A549 (cell line): Measurements from ENCODE around the gene CELF4. TPM values are rescaled to one million over a fixed set of nuclear protein-coding genes. Genes with fewer than 3 reads are reported as not detected.

ENCODE experiments used
- ATAC-seq, 2 experiments: fragments of 200-7000 bp in 1 of 2; fragments of >200 bp in 1 of 2; cut with Nextera tagmentation in 1 of 2; cut with Tn5 transposase in 1 of 2; 3 replicates each; pipeline versions ENCODE4 v1.8.0 to v1.9.1; 2018 to 2020; ENCODE audit warnings: mild to moderate bottlenecking in 1 of 2, moderate library complexity in 1 of 2
- CTCF ChIA-PET: fragments of 300-600 bp; sonication (Branson Sonifier 250); formaldehyde crosslinking; extraction: SDS; loops from one replicate; lab custom pipeline; 2021; ENCODE audit warnings: antibody characterized with exemption, inconsistent platforms; lab: Yijun Ruan, JAX
- POLR2A ChIA-PET: fragments of 350-600 bp; formaldehyde crosslinking; extraction: SDS; loops from one replicate; lab custom pipeline; 2021; ENCODE audit warnings: antibody characterized with exemption, inconsistent platforms; lab: Yijun Ruan, JAX
- DNase-seq, 2 experiments: peaks; one replicate each; pipeline versions ENCODE4 v3.0.0 to v3.0.0-alpha.2; 2011 to 2016; ENCODE audit warnings: low read depth in 1 of 2, low spot score in 1 of 2
- FAIRE-seq: peaks from 2 replicates; lab custom pipeline; 2011; peaks lifted over from hg19 to GRCh38; lab: Jason Lieb, UNC
- H3K27ac ChIP-seq, 2 experiments: fragments of >200 bp; sonication (Bioruptor Twin); formaldehyde crosslinking; 3 replicates each; pipeline ENCODE4 v1.5.1; 2016 to 2017
- H3K4me1 ChIP-seq: fragments of >200 bp; sonication (Bioruptor Twin); formaldehyde crosslinking; 3 replicates; pipeline ENCODE4 v1.6.1; 2016
- H3K4me2 ChIP-seq: fragments of >200 bp; sonication (Bioruptor Twin); formaldehyde crosslinking; 3 replicates; pipeline ENCODE4 v1.6.1; 2016
- H3K4me3 ChIP-seq: fragments of >200 bp; sonication (Bioruptor Twin); formaldehyde crosslinking; 3 replicates; pipeline ENCODE4 v1.5.1; 2016
- H3K9me3 ChIP-seq: fragments of >200 bp; sonication (Bioruptor Twin); formaldehyde crosslinking; 3 replicates; pipeline ENCODE4 v1.6.1; 2016
- CBX2 ChIP-seq: fragments of 200-600 bp; sonication (generic); IDR thresholded peaks from 2 replicates; pipeline ENCODE4 v1.6.1; 2016; ENCODE audit warnings: low read depth, mild to moderate bottlenecking, borderline replicate concordance
- CBX8 ChIP-seq: fragments of 200-600 bp; sonication (generic); IDR thresholded peaks from 2 replicates; pipeline ENCODE4 v1.6.1; 2016
- CHD2 ChIP-seq: fragments of 150-350 bp; IDR thresholded peaks from 2 replicates; pipeline ENCODE4 v1.6.1; 2014; ENCODE audit warnings: low read length; ENCODE audit not compliant: partially characterized antibody
- CHD4 ChIP-seq: fragments of 200-600 bp; sonication (generic); IDR thresholded peaks from 2 replicates; pipeline ENCODE4 v1.6.1; 2016; ENCODE audit warnings: antibody characterized with exemption, mild to moderate bottlenecking, borderline replicate concordance
- CTCF ChIP-seq: fragments of >200 bp; sonication (Bioruptor Twin); formaldehyde crosslinking; IDR thresholded peaks from 3 replicates; pipeline ENCODE4 v1.5.1; 2016
- EHMT2 ChIP-seq: fragments of 200-600 bp; sonication (generic); IDR thresholded peaks from 2 replicates; pipeline ENCODE4 v1.6.1; 2016; ENCODE audit warnings: antibody characterized with exemption, low read depth, mild to moderate bottlenecking, moderate library complexity
- ELK1 ChIP-seq: fragments of 150-350 bp; IDR thresholded peaks from 2 replicates; pipeline ENCODE4 v1.6.1; 2014; ENCODE audit warnings: low read depth, mild to moderate bottlenecking, low read length
- EP300 ChIP-seq, 2 experiments: fragments of >200 bp; sonication (Bioruptor Twin); formaldehyde crosslinking; IDR thresholded peaks; 2 replicates in 1 of 2; 3 replicates in 1 of 2; pipeline ENCODE4 v1.6.1; 2016 to 2017
- ESRRA ChIP-seq: fragments of 150-350 bp; IDR thresholded peaks from 2 replicates; pipeline ENCODE4 v1.6.1; 2014; ENCODE audit warnings: mild to moderate bottlenecking, low read length, borderline replicate concordance
- FOSB ChIP-seq: fragments of 250-450 bp; sonication (Bioruptor Pico); IDR thresholded peaks from 2 replicates; pipeline ENCODE4 v1.5.0; 2020; ENCODE audit warnings: mild to moderate bottlenecking, moderate library complexity
- FOSL2 ChIP-seq, 2 experiments: fragments of 450-650 bp in 1 of 2; fragments of >200 bp in 1 of 2; sonication (Bioruptor Twin) in 1 of 2; formaldehyde crosslinking; IDR thresholded peaks; 2 replicates each; pipeline versions ENCODE4 v1.5.0 to v1.6.1; 2016 to 2020; ENCODE audit warnings: mild to moderate bottlenecking in 1 of 2, moderate library complexity in 1 of 2
- HOXB13 ChIP-seq: fragments of 250-450 bp; sonication (Bioruptor Pico); IDR thresholded peaks from 2 replicates; pipeline ENCODE4 v1.5.0; 2020; ENCODE audit warnings: low read depth, mild to moderate bottlenecking, moderate library complexity
- HOXB5 ChIP-seq: fragments of 250-450 bp; sonication (Bioruptor Pico); IDR thresholded peaks from 2 replicates; pipeline ENCODE4 v1.5.0; 2020; ENCODE audit warnings: mild to moderate bottlenecking, moderate library complexity
- KDM1A ChIP-seq: fragments of 200-600 bp; sonication (generic); IDR thresholded peaks from 2 replicates; pipeline ENCODE4 v1.6.1; 2016; ENCODE audit warnings: low read depth, mild to moderate bottlenecking
- KDM5A ChIP-seq: fragments of 200-600 bp; sonication (generic); IDR thresholded peaks from 2 replicates; pipeline ENCODE4 v1.6.1; 2016; ENCODE audit warnings: antibody characterized with exemption, mild to moderate bottlenecking
- MAFK ChIP-seq: fragments of 450-650 bp; IDR thresholded peaks from 2 replicates; pipeline ENCODE4 v1.6.1; 2014; ENCODE audit not compliant: partially characterized antibody
- MAZ ChIP-seq: fragments of 150-350 bp; IDR thresholded peaks from 2 replicates; pipeline ENCODE4 v1.6.1; 2014; ENCODE audit warnings: antibody characterized with exemption, low read depth, low read length, borderline replicate concordance
- MYC ChIP-seq: IDR thresholded peaks from 2 replicates; pipeline ENCODE4 v1.6.1; 2012; ENCODE audit warnings: mild to moderate bottlenecking, inconsistent platforms, low read length, improper control_type of control experiment, borderline replicate concordance
- NFE2L2 ChIP-seq: fragments of 150-350 bp; conservative IDR thresholded peaks from 2 replicates; pipeline ENCODE4 v1.6.1; 2014; ENCODE audit warnings: low read length
- NPAS2 ChIP-seq: fragments of 250-450 bp; sonication (Bioruptor Pico); IDR thresholded peaks from 2 replicates; pipeline ENCODE4 v1.8.0; 2022; ENCODE audit warnings: mild to moderate bottlenecking, moderate library complexity, borderline replicate concordance
- NR3C1 ChIP-seq: fragments of >200 bp; sonication (Bioruptor Twin); formaldehyde crosslinking; IDR thresholded peaks from 3 replicates; pipeline ENCODE4 v1.6.1; 2017
- POLR2AphosphoS2 ChIP-seq: conservative IDR thresholded peaks from 2 replicates; pipeline ENCODE4 v1.6.1; 2012; ENCODE audit warnings: low read length, improper control_type of control experiment, inconsistent platforms
- RCOR1 ChIP-seq: fragments of 150-350 bp; IDR thresholded peaks from 2 replicates; pipeline ENCODE4 v1.6.1; 2014; ENCODE audit warnings: antibody characterized with exemption, low read length, low read depth
- RFX5 ChIP-seq: fragments of 450-650 bp; IDR thresholded peaks from 2 replicates; pipeline ENCODE4 v1.7.1; 2014; ENCODE audit warnings: antibody characterized with exemption, mild to moderate bottlenecking, moderate library complexity
- SMC3 ChIP-seq: fragments of >200 bp; sonication (Bioruptor Twin); formaldehyde crosslinking; IDR thresholded peaks from 3 replicates; pipeline ENCODE4 v1.6.1; 2018; ENCODE audit warnings: inconsistent platforms
- TFCP2L1 ChIP-seq: fragments of 250-450 bp; sonication (Bioruptor Pico); IDR thresholded peaks from 2 replicates; pipeline ENCODE4 v1.5.0; 2021; ENCODE audit warnings: mild to moderate bottlenecking
- ZSCAN20 ChIP-seq: fragments of 250-450 bp; sonication (Bioruptor Pico); IDR thresholded peaks from 2 replicates; pipeline ENCODE4 v1.8.0; 2022; ENCODE audit warnings: mild to moderate bottlenecking, moderate library complexity
- WGBS: methylation state at CpG from one replicate; pipeline ENCODE4 v1.1.6; 2017; ENCODE audit errors: missing lambda C conversion rate; 5-methylcytosine and 5-hydroxymethylcytosine counted together
- polyA plus RNA-seq, 4 experiments: library from polyadenylated mRNA; depleted of rRNA in 3 of 4; stranded (reverse); fragments of >200 nt; fragmentation: RNase III in 1 of 4; extraction: RNeasy Plus Mini Kit Qiagen cat#74134 plus additional on column Dnase treatment in 1 of 4; gene quantifications; 2 replicates in 3 of 4; 3 replicates in 1 of 4; pipeline ENCODE4 v1.2.3, GENCODE V29; 2011 to 2017
- TF ChIP-seq, protein P1 (sequence below): IDR thresholded peaks from 2 replicates; pipeline ENCODE4 v1.6.1; 2012
- TF ChIP-seq, protein P2 (sequence below): IDR thresholded peaks from 2 replicates; pipeline ENCODE4 v1.6.1; 2012; ENCODE audit warnings: low read depth, borderline replicate concordance
- TF ChIP-seq, protein P3 (sequence below): fragments of 450-650 bp; IDR thresholded peaks from 2 replicates; pipeline ENCODE4 v1.6.1; 2014; ENCODE audit warnings: antibody characterized with exemption

Gene CELF4
- polyA plus RNA-seq, 2 of the 4 experiments (the other 2 are of a cell fraction), result 0.08 TPM; not detected in 1

DNA sequence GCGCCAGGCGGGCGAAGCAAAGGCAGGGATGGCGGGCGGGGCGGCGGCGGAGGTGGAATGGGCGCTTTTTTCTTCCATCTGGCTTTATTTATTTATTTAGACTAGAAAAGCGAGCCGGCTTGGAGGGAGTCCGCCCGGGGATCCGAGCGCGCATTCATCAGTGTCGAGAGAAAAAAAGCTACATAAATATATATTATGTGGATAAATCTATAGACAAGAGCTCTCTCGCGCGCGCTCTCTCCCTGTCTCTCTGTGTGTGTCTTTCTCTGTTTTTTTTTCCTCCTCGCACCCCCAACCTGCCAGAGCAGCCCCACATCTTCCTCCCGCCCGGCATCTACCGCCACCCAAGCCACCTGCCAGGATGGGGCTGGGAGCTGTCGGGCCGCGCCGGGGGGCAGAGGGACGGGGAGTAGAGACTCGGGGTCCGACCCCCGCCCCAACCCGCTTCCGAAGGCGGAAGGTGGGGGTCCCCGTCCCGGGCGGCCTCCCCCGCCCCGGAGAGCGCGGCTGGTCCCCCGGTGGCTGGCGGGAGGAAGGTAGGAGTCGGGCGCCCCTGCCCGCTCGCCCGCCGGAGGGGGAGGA lies 972 bp upstream of the CELF4 start:
- FAIRE-seq (no peak), ATAC-seq (no peak), DNase-seq (no peak)
- Histone ChIP-seq H3K4me1 (peaks cover 9% of the 10 kb centered on the region; the same call in 1 of the 3 replicates), H3K27ac (no peak overlapping the region), H3K9me3 (no peaks in the 10 kb centered on the region), H3K4me2 (peak overlapping the region; percentile 87), H3K4me3 (peak overlapping the region; percentile 41)
- ChIA-PET CTCF (no interaction called here), POLR2A (no interaction called here)
- no peak for TF ChIP-seq CBX8
- TF ChIP-seq, protein P1, sequence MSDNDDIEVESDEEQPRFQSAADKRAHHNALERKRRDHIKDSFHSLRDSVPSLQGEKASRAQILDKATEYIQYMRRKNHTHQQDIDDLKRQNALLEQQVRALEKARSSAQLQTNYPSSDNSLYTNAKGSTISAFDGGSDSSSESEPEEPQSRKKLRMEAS, result no peak
- TF ChIP-seq NR3C1, result no peak
- no peak for TF ChIP-seq ZSCAN20 (CRISPR knock-in tag)
- no peak for TF ChIP-seq ESRRA
- no peak for TF ChIP-seq ELK1
- no peak for TF ChIP-seq RCOR1
- no peak for TF ChIP-seq HOXB5 (CRISPR knock-in tag)
- TF ChIP-seq, protein P2, sequence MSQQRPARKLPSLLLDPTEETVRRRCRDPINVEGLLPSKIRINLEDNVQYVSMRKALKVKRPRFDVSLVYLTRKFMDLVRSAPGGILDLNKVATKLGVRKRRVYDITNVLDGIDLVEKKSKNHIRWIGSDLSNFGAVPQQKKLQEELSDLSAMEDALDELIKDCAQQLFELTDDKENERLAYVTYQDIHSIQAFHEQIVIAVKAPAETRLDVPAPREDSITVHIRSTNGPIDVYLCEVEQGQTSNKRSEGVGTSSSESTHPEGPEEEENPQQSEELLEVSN, result no peak
- TF ChIP-seq SMC3, result no peak
- no peak for TF ChIP-seq CTCF
- TF ChIP-seq KDM5A, result no peak
- TF ChIP-seq EP300 (IDR thresholded peaks at IDR 0.05), result no peak
- TF ChIP-seq MAFK, result no peak
- TF ChIP-seq HOXB13 (CRISPR knock-in tag), result no peak
- TF ChIP-seq FOSB (CRISPR knock-in tag), result no peak
- WGBS, result 2% methylated on average over 23 of the region's 51 CpGs

GRCh38 chr18:37565977-37566478 lies 430 bp upstream of the CELF4 start:
- 0% methylated on average over 12 of the region's 49 CpGs for WGBS
- ChIA-PET CTCF (no interaction called here), POLR2A (no interaction called here)
- Histone ChIP-seq H3K4me3 (peak overlapping the region; percentile 41), H3K4me2 (peak overlapping the region; percentile 87), H3K4me1 (peaks cover 9% of the 10 kb centered on the region; the same call in 1 of the 3 replicates), H3K27ac (no peak overlapping the region), H3K9me3 (no peaks in the 10 kb centered on the region)
- ATAC-seq, result peak in 1 of 2 experiments; percentile 59; a peak in 3 of 6 replicates
- no peak for TF ChIP-seq RFX5
- no peak for TF ChIP-seq KDM1A
- no peak for TF ChIP-seq TFCP2L1 (CRISPR knock-in tag)
- no peak for TF ChIP-seq RCOR1
- no peak for TF ChIP-seq SMC3
- TF ChIP-seq CHD2, result no peak
- FAIRE-seq, result no peak
- DNase-seq, result peak; percentile 12 to 32

- Histone ChIP-seq H3K27ac (no peak overlapping the region), H3K4me3 (no peak overlapping the region; the same call in 2 of the 3 replicates), H3K9me3 (no peaks in the 10 kb centered on the region), H3K4me1 (peaks cover 9% of the 10 kb centered on the region; the same call in 1 of the 3 replicates), H3K4me2 (peak overlapping the region; percentile 87)
- WGBS, result 6% methylated on average over 19 of the region's 19 CpGs
- ChIA-PET CTCF (no interaction called here), POLR2A (no interaction called here)
- FAIRE-seq (no peak), DNase-seq (peak in 1 of 2 experiments; percentile 21), ATAC-seq (peak; percentile 64 to 72; a peak in 5 of 6 replicates)
- TF ChIP-seq EHMT2 (0 out of 2 replicates have a peak, but pooled peaks have one; percentile 37), TFCP2L1 (CRISPR knock-in tag) (no peak), CHD4 (no peak), FOSB (CRISPR knock-in tag) (no peak), MAZ (no peak), CBX2 (no peak), SMC3 (no peak), NPAS2 (CRISPR knock-in tag) (no peak), MYC (no peak), KDM5A (no peak), FOSL2 (IDR thresholded peaks at IDR 0.05) (no peak), FOSL2 (CRISPR knock-in tag; IDR thresholded peaks at IDR 0.05) (no peak), NFE2L2 (no peak), POLR2AphosphoS2 (no peak)
- TF ChIP-seq, protein P3, sequence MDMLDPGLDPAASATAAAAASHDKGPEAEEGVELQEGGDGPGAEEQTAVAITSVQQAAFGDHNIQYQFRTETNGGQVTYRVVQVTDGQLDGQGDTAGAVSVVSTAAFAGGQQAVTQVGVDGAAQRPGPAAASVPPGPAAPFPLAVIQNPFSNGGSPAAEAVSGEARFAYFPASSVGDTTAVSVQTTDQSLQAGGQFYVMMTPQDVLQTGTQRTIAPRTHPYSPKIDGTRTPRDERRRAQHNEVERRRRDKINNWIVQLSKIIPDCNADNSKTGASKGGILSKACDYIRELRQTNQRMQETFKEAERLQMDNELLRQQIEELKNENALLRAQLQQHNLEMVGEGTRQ, result no peak
Observed at GRCh38 chr18:37564711-37565100, 892 bp downstream of the CELF4 start.
